ENCODE results near the gene TFAP2C.

DNA sequence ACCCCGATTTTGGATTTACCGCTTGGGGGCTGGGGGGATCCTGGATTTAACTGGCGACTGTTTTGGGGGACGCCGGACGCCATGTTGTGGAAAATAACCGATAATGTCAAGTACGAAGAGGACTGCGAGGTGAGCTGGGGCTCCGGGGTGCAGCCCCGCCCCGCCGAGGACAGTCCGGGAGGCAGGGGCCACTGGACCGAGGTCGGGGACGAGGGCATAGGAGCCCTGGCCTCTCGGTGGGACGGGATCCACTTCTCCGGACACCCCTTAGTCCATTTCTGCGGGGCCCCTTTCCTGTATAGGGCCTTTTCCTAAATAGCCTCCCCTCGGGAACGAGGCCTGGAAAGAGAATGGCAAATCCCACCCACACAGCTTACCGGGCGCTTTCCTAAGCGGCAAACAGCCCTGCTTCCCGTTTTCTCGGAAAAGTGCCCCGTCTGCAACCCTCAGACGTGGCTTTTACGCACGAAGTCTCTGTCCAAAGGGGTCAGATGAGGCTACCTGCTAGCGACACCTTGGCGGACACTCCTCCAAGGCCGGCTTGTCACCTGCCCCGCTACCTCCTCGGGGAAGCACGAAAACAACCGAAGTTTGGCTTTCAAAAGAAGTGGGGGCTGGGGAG lies 469 bp downstream of the TFAP2C start:
- TF ChIP-seq POLR2AphosphoS5 (IDR thresholded peaks at IDR 0.05) (no peak), CTCF (IDR thresholded peaks at IDR 0.05) (no peak)

All from breast epithelium (tissue), 3 donors.